Measurements from ENCODE around the gene KCNQ1.

GRCh38 chr11:2564588-2565425 is 120.0 kb downstream of the KCNQ1 start:
- TF ChIP-seq, protein P1, sequence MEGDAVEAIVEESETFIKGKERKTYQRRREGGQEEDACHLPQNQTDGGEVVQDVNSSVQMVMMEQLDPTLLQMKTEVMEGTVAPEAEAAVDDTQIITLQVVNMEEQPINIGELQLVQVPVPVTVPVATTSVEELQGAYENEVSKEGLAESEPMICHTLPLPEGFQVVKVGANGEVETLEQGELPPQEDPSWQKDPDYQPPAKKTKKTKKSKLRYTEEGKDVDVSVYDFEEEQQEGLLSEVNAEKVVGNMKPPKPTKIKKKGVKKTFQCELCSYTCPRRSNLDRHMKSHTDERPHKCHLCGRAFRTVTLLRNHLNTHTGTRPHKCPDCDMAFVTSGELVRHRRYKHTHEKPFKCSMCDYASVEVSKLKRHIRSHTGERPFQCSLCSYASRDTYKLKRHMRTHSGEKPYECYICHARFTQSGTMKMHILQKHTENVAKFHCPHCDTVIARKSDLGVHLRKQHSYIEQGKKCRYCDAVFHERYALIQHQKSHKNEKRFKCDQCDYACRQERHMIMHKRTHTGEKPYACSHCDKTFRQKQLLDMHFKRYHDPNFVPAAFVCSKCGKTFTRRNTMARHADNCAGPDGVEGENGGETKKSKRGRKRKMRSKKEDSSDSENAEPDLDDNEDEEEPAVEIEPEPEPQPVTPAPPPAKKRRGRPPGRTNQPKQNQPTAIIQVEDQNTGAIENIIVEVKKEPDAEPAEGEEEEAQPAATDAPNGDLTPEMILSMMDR (IDR thresholded peaks at IDR 0.05): no peak
- no peak for TF ChIP-seq POLR2A (IDR thresholded peaks at IDR 0.05)

Measured in sigmoid colon (tissue), 3 donors.